Kidney (tissue), 14 donors: Measurements from ENCODE around the gene NEUROD2. TPM values are rescaled to one million over a fixed set of nuclear protein-coding genes. Genes with fewer than 3 reads are reported as not detected.
A peak's percentile ranks its signal among the peaks of the same experiment; 100 is the strongest.

ENCODE experiments used
- DNase-seq, 5 donors: peaks; one replicate each; pipeline ENCODE4 v3.0.0-alpha.2; 2013 to 2020
- FAIRE-seq: peaks from 2 replicates; lab custom pipeline; 2012; peaks lifted over from hg19 to GRCh38; lab: Jason Lieb, UNC
- H3K27ac ChIP-seq, 2 donors: one replicate each; pipeline ENCODE4 v1.7.0; 2013; ENCODE audit warnings: low read depth in 2 of 2, low read length in 2 of 2, inconsistent platforms in 1 of 2
- H3K27me3 ChIP-seq: one replicate; pipeline ENCODE4 v1.7.1; 2013; ENCODE audit warnings: low read length, inconsistent platforms; ENCODE audit not compliant: control insufficient read depth, insufficient read depth
- H3K36me3 ChIP-seq, 3 donors: one replicate each; pipeline versions ENCODE4 v1.7.0 to v1.7.1; 2013; ENCODE audit warnings: low read length in 3 of 3, control low read depth in 1 of 3, inconsistent platforms in 1 of 3; ENCODE audit not compliant: insufficient read depth in 3 of 3, control insufficient read depth in 2 of 3
- H3K4me1 ChIP-seq, 3 donors: one replicate each; pipeline versions ENCODE4 v1.7.0 to v1.7.1; 2013; ENCODE audit warnings: low read length in 3 of 3, inconsistent platforms in 1 of 3, low read depth in 1 of 3; ENCODE audit not compliant: control insufficient read depth in 2 of 3, insufficient read depth in 2 of 3
- H3K4me3 ChIP-seq, 3 donors: one replicate each; pipeline versions ENCODE4 v1.7.0 to v1.8.1; 2013; ENCODE audit warnings: low read length in 3 of 3, control low read depth in 1 of 3, inconsistent platforms in 1 of 3
- H3K9ac ChIP-seq, 3 donors: one replicate each; pipeline versions ENCODE4 v1.7.0 to v1.7.1; 2013; ENCODE audit warnings: low read length in 3 of 3, control low read depth in 1 of 3, inconsistent platforms in 1 of 3
- H3K9me3 ChIP-seq, 3 donors: one replicate each; pipeline versions ENCODE4 v1.7.0 to v1.7.1; 2013; ENCODE audit warnings: low read length in 3 of 3, control low read depth in 1 of 3, inconsistent platforms in 1 of 3; ENCODE audit not compliant: control insufficient read depth in 2 of 3, insufficient read depth in 1 of 3
- intact Hi-C: fragments of 100-400 bp; cut with DNase I; formaldehyde crosslinking; loops from one replicate; pipeline ENCODE4 v1.11.1; 2022
- polyA plus RNA-seq: library from polyadenylated mRNA; stranded (reverse); fragments of 350-450 nt; fragmentation: Illumina TruSeq; extraction: RNeasy Lipid Tissue Mini Kit (QIAGEN cat#74804); gene quantifications from one replicate; pipeline ENCODE4 v1.2.3, GENCODE V29; 2014; ENCODE audit warnings: low read depth, low replicate concordance; ENCODE audit not compliant: insufficient read depth
- total RNA-seq: library from RNA; stranded (reverse); fragmentation: NEBNext Ultra II Directional; extraction: Animal tissue kit (Norgen Biotek cat#: 25700); gene quantifications from one replicate; pipeline ENCODE4 v1.2.1, GENCODE V29; 2021
- TF ChIP-seq, protein P1 (sequence below): IDR thresholded peaks from 3 replicates; pipeline ENCODE4 v1.5.1; 2012; ENCODE audit warnings: mild to moderate bottlenecking, moderate library complexity, borderline replicate concordance; ENCODE audit not compliant: insufficient read depth; ENCODE audit errors: extremely low read depth
- donor health status: control.
- donor health status: control.
- donor health status: control.
- donor health status: control.
- donor health status: control.
- donor health status: DM: yes; HTN: yes; CAD: no.
- donor health status: Normal renal cell carcinoma (clear cell type).

Gene NEUROD2
- total and polyA plus RNA-seq, 2 donors from 2014 or later, result not detected

DNA sequence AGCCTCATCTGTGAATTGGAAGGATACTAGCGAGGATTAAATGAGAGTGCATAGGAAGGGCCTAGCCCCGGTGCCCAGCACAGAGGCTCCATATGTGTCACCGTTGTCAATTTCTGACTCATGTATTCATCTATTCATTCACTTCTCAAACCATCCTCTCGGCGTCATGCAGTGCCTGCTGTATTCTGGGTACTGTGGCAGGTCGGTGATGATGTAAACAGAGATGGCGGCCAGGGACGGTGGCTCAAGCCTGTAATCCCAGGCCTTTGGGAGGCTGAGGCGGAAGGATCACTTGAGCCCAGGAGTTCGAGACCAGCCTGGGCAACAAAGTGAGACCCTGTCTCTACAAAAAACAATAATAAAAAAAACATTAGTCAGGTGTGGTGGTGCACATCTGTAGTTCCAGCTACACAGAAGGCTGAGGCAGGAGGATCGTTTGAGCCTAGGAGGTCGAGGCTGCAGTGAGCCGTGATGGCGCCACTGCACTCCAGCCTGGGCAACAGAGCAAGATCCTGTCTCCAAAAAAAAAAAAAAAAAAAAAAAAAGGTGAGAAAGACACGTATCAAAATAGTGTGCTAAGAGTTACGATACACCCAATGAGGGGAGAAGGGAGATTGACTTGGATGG, 14.8 kb upstream of the NEUROD2 start:
- Histone ChIP-seq H3K9ac (no peak overlapping the region), H3K9me3 (no peaks in the 10 kb centered on the region), H3K36me3 (no peaks in the 10 kb centered on the region), H3K4me1 (peaks cover 0 to 11% (median 3%) of the 10 kb centered on the region in 3 donors), H3K4me3 (no peak overlapping the region), H3K27me3 (peaks cover 2% of the 10 kb centered on the region), H3K27ac (no peak overlapping the region)
- intact Hi-C loops, result loop anchor here (10.0 kb wide), 1 partner anchor 78 kb away; no protein-coding TSS in a partner anchor
- DNase-seq, result no peak
- FAIRE-seq, result no peak
- TF ChIP-seq, protein P1, sequence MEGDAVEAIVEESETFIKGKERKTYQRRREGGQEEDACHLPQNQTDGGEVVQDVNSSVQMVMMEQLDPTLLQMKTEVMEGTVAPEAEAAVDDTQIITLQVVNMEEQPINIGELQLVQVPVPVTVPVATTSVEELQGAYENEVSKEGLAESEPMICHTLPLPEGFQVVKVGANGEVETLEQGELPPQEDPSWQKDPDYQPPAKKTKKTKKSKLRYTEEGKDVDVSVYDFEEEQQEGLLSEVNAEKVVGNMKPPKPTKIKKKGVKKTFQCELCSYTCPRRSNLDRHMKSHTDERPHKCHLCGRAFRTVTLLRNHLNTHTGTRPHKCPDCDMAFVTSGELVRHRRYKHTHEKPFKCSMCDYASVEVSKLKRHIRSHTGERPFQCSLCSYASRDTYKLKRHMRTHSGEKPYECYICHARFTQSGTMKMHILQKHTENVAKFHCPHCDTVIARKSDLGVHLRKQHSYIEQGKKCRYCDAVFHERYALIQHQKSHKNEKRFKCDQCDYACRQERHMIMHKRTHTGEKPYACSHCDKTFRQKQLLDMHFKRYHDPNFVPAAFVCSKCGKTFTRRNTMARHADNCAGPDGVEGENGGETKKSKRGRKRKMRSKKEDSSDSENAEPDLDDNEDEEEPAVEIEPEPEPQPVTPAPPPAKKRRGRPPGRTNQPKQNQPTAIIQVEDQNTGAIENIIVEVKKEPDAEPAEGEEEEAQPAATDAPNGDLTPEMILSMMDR, result no peak

DNA sequence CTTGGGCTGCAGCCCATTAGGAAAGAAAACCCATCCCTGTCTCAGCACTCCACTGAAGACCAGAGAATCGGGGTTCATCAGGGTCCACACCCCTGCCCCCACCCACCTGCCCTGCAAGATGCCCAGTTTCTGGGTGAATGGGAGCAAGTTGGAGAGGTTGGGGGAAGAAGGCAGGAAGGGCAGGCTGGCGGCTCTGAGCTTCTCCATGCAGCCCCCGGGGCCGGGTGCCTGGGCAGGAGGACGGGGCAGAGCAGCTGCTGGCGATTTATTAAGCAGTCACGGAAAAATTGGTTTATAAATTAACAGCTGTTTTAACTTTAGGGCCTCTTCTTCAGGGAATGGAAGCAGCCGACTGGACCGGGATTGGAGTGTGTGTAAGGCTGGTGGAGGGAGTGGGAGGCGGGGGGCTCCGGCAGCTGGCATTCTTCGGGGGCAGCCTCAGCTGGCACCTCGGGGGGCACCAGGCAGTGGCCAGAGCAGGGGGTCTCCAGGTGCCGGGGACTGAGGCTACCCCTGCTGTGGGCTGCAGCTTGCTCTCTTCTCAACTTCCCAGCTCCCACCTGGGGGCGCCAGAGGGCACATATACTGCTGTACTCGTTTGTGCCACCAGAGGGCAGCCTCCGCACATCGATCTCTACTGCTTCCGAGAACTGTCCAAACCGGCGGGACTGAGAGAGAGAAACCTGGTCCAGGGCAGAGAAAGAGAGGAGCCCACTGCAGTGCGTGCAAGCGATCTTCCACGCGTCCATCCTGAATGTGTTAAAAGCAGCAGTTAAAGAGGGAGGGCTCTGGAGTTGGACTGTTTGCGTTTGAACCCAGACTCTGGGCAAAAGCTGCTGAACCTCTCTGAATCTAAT, 14.0 kb upstream of the NEUROD2 start:
- FAIRE-seq (peak; percentile 39), DNase-seq (peak; percentile 91 to 94 (median 93))
- Histone ChIP-seq H3K9me3 (no peaks in the 10 kb centered on the region), H3K36me3 (no peaks in the 10 kb centered on the region), H3K4me1 (peaks cover 0 to 9% (median 3%) of the 10 kb centered on the region in 3 donors), H3K4me3 (no peak overlapping the region), H3K9ac (no peak overlapping the region), H3K27ac (no peak overlapping the region), H3K27me3 (peaks cover 4% of the 10 kb centered on the region)
- TF ChIP-seq, protein P1, result peak; percentile 100
- intact Hi-C loops, result loop anchor here (10.0 kb wide), 1 partner anchor 77 kb away; no protein-coding TSS in a partner anchor

GRCh38 chr17:39619786-39620101, 12.0 kb upstream of the NEUROD2 start:
- H3K27ac ChIP-seq, result no peak overlapping the region
- FAIRE-seq (no peak), DNase-seq (no peak)
- H3K36me3 ChIP-seq, result no peaks in the 10 kb centered on the region
- H3K4me1 ChIP-seq, result peaks cover 0 to 8% (median 3%) of the 10 kb centered on the region in 3 donors
- H3K27me3 ChIP-seq, result peaks cover 2% of the 10 kb centered on the region
- H3K4me3 ChIP-seq, result no peak overlapping the region
- intact Hi-C loops, result loop anchor here (10.0 kb wide), 1 partner anchor 75 kb away; no protein-coding TSS in a partner anchor
- TF ChIP-seq, protein P1, result no peak
- H3K9me3 ChIP-seq, result no peaks in the 10 kb centered on the region
- no peak overlapping the region for H3K9ac ChIP-seq
